Measurements from ENCODE around the gene KCTD7.

- TF ChIP-seq CTCF (IDR thresholded peaks at IDR 0.05) (no peak), POLR2AphosphoS5 (IDR thresholded peaks at IDR 0.05) (peak; percentile 99 to 100 (median 99)), POLR2A (IDR thresholded peaks at IDR 0.05) (peak in 2 of 4 donors; percentile 86 to 94)
Measured at GRCh38 chr7:66591799-66592596, 36.7 kb upstream of the KCTD7 start.

Measured in stomach (tissue), 4 donors.